NCI-H345 treated with DMSO at 0.1 percent for 48 hours (cell line): ENCODE data around the gene ARHGAP44.

Experiments
- DNase-seq: peaks from one replicate; lab custom pipeline; 2025; ENCODE audit not compliant: unreplicated experiment; lab: John Stamatoyannopoulos, UW

ARHGAP44 gene

DNA sequence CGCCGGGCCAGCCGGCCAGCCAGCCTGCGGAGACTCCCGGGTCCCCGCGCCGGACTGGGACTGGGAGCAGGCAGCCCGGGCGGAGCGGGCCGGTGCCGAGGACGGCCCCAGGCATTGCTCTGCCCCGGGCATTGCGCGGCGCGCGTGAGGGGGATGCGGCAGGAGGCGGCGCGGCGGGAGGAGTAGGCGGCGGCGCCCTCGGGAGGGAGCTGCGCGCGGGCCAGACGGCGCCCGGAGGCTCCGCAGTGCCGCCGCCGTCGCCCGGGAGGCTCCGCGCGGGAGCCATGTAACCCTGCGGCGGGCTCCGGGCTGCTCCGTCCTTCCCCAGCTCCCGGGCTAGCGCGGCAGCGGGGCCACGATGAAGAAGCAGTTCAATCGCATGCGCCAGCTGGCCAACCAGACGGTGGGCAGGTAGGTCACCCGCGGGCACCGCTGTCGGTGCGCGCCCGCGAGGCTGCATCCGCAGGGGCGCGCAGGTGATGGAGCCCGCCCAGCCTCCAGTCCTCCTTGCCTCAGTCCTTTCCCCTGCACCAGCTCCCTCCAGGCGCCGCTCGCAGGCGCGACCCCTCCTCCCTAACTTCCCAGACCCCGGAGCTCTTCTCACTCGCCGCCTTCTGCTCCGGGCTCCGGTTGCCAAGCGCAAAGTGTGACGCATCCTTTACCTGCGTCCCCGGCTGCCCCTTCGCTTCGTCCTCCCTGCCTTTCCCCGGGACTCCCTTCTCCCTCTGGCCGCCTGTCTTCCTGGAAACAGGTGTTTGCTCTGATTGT lies at the start of gene ARHGAP44:
ARHGAP44 (plus strand) TSS at position 18 of the 768 bp plus-strand sequence; CDS start at position 359, 341 bp downstream.
- DNase-seq = peak; percentile 3

DNA sequence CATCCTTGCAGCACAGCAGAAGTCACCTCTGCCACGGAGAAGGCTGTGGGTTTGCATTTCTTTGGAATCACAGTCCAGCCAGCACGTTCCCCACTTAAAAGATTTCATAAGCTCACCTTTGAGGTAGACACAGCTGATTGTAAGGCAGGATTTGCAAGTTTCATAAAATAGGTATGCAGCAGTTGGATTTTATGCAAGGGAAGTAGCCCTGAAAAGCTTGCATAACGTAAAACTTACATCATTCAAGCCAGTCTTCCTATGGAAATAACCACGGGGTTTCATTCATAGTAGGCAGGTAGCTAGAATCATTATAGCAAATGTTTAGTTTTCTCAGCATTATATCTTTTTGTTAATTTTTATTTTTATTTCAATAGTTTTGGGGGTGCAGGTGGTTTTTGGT lies 49.8 kb upstream of the ARHGAP44 start:
- no peak for DNase-seq

DNA sequence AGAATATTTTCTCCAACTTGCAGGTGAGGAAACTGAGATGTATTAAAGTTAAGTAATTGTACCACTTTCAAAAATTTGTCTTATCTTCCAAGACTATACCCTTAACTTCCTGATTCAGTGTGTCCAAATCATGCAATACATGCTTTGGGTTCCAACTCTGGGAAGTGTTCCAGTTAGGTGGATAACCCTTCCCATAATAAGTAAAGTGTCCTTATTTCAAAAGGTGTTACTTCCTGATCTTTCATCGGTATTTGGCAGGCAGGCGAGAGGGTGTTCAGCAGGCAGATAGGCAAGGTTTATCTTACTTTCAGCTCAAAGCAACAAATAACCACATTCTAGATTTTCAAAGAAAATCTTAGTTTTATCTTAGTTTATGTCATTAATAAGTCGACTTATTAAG lies 46.3 kb upstream of the ARHGAP44 start:
- DNase-seq = no peak

GRCh38 chr17:12744298-12744697 lies 45.0 kb upstream of the ARHGAP44 start:
- DNase-seq = no peak

DNA sequence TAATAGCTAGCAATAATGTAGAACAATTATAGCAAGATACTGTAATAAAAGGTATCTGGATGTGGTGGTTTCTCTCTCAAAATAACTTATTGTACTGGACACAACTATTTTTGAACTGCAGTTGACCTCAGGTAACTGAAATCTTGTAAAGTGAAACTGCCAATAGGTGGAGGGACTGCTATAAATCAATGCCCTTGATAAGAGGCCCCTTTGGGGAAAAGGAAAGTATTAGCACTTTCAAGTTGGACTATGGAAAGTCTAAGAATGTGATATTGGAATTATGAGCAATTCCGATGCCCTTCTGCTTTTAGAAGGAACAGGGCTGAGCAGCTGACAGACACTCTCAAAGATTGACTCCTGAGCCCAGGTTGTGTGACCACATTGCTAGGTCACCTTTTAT lies 44.5 kb upstream of the ARHGAP44 start:
- DNase-seq = no peak

GRCh38 chr17:12745486-12745885 lies 43.8 kb upstream of the ARHGAP44 start:
- DNase-seq = peak; percentile 10

- DNase-seq = no peak
These were observed 32.5 kb upstream of the ARHGAP44 start for GRCh38 chr17:12756786-12757185.

DNA sequence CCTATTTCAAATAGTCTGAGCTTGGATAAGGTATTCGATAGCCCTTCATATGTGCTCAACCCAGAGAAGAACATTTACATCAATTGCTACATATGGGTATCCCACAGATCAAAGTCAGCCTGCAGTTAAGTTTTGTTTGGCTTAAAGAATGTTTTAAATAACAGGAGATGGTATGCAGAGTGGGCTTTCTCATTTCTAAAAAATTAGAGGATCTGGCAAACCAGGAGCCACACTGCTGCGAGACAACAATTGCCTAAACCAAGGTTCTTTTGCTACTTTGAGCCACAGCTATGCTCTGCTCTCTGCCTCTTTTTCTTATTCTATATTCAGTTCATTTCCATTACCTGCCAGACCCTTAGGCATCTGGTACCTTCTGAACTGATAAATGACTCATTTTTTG lies 30.2 kb upstream of the ARHGAP44 start:
- DNase-seq = no peak

GRCh38 chr17:12765548-12765947 lies 23.8 kb upstream of the ARHGAP44 start:
- DNase-seq = no peak

DNA sequence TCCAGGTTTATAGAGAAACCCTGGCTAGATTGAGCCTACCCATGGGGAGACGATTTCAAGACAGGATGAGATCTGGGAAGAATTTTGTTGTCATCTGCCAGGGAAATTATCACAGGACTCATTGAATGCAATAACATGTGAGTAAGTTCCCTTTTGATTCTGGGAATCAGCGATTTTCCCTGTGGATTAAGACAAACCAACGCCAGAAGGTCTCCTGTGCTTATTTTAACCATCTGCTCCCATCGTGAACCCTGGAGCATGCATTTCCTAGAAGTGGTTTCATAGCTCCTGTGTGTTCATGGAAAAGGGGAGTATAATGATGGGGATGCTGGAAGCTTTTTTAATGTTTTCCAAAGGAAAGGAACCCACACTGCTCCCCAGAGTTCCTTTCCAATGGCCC lies 21.0 kb upstream of the ARHGAP44 start:
- DNase-seq = no peak

- DNase-seq = no peak
These were observed 19.3 kb upstream of the ARHGAP44 start for GRCh38 chr17:12769981-12770380.

- DNase-seq = no peak
These were observed 16.1 kb upstream of the ARHGAP44 start for GRCh38 chr17:12773153-12773552.

DNA sequence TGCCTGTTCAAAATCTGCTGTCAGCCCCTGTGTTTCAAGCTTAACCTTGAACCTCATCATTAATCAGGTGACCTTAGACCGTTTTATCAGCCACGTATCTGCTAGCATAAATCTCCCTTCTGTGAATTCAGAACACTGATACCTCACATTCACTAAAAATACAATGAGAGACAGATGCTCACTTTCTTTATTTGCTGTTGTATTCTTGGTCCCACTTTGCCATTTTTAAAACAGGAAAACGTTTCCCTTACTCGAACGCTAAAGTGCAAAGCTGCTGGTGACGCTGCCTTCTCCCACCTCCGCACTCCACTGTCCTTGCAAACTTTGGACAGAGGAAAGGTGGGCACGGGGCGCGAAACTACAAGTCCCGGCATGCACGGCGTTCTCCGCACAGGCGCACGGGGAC lies 220 bp upstream of the ARHGAP44 start:
- DNase-seq = peak; percentile 42

DNA sequence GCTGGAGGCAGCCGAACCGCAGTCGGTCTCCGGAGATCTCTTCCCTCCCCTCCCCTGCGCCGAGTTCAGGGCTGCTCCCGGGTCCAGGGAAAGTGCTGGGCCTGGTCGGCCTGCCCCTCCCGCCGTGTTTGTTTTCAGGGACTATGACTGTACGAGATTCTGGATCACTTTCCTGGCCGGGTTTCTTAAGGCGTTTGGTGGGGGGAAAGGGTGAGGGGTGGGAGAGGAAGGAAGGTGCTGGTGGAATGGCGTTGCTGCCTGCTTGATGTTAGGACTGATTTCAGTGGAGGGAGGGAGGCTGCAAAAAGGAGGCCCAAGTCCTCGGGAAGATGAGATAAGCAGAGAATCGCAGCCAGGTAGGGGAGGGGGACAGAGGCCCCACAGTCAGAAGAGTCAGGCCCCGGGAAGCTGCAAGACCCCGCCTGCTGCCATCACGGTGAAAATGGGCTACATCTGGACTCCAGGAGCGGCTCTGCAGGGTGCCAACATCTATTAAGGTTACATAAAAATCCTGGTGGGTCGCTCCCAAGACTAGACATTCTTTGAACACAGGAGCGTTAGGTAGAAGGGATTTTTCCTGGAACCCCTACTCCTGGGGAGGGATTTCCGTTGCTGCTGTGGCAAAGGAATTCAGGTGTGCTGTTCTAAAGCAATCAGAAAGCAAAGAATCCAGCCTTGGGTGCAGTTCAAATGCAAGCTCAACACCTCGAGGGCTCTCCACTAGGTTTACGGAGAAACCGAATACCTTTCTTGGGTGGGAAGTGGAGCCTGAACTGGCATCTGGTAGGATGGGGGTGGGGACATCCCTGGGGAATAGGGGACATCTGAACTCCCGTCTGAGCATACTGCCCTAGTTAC lies 1.2 kb downstream of the ARHGAP44 start:
- peak; percentile 11 for DNase-seq

DNA sequence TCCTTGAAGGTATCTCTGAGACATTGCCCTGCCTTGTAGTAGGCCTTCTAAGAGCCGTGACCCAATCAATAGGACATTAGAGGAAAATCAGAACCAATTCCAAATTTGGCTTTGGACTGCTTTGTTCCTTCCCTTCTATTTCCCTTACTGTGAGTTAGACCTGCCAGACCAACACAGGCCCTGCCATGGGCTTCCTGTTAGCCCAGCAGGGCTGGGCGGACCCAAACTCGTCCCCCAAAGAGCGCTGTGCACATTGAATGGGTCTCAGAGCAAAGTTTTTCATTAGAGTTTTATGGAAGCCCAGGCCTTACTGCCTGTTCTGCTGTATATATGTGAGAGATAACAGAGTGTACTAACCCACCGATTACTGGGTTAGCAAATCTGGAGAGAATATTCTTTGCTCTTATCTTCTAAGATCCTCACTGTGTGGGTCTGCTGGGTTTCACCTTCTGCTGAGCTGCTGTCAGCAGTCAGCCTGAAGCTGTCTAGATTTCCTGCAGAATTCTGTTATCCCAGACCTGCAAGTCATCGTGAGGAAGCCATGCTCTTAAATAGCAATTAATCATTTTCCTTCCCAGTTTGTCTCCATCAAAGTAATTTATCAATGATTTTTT lies 5.7 kb downstream of the ARHGAP44 start:
- no peak for DNase-seq

GRCh38 chr17:12800855-12801365 lies 11.6 kb downstream of the ARHGAP44 start:
- DNase-seq = no peak

GRCh38 chr17:12806630-12807029 lies 17.3 kb downstream of the ARHGAP44 start:
- no peak for DNase-seq

DNA sequence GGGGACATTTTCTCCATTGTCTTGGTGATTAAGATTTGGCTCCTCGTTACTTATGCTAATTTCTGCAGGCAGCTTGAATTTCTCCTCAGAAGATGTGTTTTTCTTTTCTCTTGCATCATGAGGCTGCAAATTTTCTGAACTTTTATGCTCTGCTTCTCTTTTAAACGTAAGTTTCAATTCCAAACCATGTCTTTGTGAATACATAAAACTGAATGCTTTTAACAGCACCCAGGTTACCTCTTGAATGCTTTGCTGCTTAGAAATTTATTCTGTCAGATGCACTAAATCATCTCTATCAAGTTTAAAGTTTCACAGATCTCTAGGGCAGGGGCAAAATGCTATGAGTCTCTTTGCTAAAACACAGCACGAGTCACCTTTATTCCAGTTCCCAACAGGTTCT lies 19.4 kb downstream of the ARHGAP44 start:
- no peak for DNase-seq

DNA sequence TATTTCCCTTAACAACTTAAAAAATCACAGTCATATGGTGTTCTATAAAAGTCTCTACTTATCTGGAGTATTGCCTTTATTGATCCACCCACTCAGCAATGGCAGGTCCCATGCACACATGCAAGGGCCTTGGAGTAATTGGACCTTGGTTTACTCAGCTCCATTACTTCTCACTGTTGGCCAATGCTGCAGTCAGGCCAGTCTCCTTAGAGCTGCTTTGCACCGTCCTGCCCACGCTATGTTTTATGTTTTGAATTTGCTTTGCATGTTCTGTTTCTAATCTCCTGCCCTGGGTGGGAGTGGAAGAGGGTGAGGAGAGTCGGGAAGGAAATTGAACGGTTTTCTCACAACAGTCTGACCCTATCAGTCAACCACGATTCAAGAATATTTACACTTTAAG lies 23.6 kb downstream of the ARHGAP44 start:
- DNase-seq = no peak

DNA sequence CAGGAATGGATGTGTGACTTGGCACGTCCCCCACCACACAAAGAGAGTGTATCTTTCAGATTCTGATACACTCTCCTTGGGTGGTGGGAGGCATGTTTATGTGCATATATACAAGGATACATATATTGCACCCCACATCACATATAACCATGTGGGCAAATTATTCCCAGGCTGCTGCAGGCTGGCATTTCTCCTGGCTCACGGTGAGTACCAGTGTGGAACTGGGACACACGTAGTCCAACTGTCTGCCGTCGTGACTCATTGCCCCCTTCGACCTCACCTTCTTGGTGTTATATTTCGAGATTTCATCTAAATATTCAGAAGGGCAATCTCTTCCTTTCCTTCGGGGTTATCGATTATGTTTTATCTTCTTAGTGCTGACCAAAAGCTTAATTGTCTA lies 24.4 kb downstream of the ARHGAP44 start:
- no peak for DNase-seq

GRCh38 chr17:12814718-12815117 lies 25.4 kb downstream of the ARHGAP44 start:
- DNase-seq = no peak
